ENCODE data around the gene TBC1D2B. TPM values are rescaled to one million over a fixed set of nuclear protein-coding genes. Genes with fewer than 3 reads are reported as not detected.

TBC1D2B gene
- total RNA-seq, 2 donors from 2014 or later, result 35.6 to 42.3 TPM

DNA sequence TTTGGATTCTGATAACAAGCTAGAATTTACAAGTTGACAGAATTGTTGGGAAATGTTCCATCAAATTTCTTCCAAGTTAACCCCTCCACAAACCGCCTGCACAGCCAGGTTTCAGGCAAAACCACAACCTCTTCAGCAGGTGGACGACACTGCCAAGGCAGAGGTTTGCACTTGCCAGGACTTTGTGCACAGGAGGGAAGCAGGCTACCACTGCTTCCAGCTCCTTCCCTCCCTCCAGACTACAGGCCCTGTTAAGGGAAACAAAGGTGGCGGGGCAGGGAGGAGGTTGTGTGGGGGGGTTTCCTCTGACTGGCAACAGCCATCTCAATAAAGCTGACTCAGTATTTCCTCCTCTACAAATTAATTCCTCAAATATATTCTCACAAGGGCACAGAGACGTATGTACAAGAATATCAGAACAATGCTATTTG is 42.2 kb downstream of the TBC1D2B start:
- no peak for TF ChIP-seq CTCF (IDR thresholded peaks at IDR 0.05)
- TF ChIP-seq POLR2A (IDR thresholded peaks at IDR 0.05), result no peak
- Histone ChIP-seq H3K9me3 (no peaks in the 10 kb centered on the region), H3K4me1 (peaks cover 34% of the 10 kb centered on the region), H3K4me3 (no peak overlapping the region), H3K27ac (peak overlapping the region; percentile 57 to 74 (median 64)), H3K27me3 (no peaks in the 10 kb centered on the region), H3K36me3 (replicated peaks in 1 of 2; ENCODE audit: insufficient read depth in 1 of 2, low read depth in 2 of 2) (no peaks in the 10 kb centered on the region)
- 24 to 40% methylated on average over 4 of the region's 4 CpGs for WGBS, 2 donors
- ATAC-seq (peak; percentile 55), DNase-seq (peak in 3 of 4 donors; percentile 36 to 48 (median 48))
- intact Hi-C loops (cut with DNase I), result no loop called here

DNA sequence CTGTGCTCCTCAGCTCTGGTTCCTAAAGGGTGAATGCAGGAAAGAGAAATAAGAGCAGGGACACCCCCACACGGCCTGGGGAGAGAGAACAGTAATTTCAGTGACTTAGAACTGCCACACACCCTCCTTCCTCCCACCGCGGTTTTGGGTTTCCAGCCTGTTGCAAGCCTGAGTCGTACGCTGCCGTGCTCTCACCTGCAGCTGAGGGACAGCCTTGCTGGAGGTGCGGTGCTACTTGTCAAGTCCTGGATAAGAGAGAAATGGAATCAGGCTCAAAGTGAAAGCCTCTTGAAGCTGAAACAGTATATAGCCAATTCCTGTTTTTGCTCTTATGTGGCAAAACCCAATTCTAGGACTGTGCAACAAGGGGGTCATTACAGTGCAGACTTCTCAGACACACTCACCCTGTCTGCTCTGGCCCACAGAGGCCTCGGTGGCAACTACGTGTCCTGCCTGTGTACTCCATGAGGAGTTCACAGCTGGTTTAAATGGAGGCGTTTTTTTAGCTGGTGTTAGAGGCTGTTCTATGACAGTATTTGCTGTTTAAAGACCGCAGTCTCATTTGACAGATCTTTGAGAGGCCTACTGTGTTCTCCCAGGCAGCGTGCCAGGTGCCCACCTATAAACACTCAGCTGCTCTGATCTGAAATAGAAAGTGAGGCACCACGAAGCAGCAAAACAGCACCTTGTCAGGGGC is 42.9 kb downstream of the TBC1D2B start:
- no peaks in the 10 kb centered on the region for H3K27me3 ChIP-seq
- H3K36me3 ChIP-seq (replicated peaks in 1 of 2; ENCODE audit: insufficient read depth in 1 of 2, low read depth in 2 of 2), result peaks cover 0 to 3% of the 10 kb centered on the region in 2 donors
- H3K9me3 ChIP-seq, result no peaks in the 10 kb centered on the region
- peak; percentile 60 for ATAC-seq
- intact Hi-C loops (cut with DNase I), result no loop called here
- 12 to 17% methylated on average over 12 to 13 of the region's 13 CpGs for WGBS, 2 donors
- H3K27ac ChIP-seq, result peak overlapping the region; percentile 57 to 74 (median 64)
- no peak overlapping the region for H3K4me3 ChIP-seq
- peaks cover 34% of the 10 kb centered on the region for H3K4me1 ChIP-seq
- TF ChIP-seq POLR2A (IDR thresholded peaks at IDR 0.05) (no peak), CTCF (IDR thresholded peaks at IDR 0.05) (no peak)
- DNase-seq, result peak; percentile 46 to 68 (median 62)

GRCh38 chr15:78033864-78034263 is 43.6 kb downstream of the TBC1D2B start:
- no peak for ATAC-seq
- DNase-seq, result peak in 2 of 4 donors; percentile 34 to 41
- H3K36me3 ChIP-seq (replicated peaks in 1 of 2; ENCODE audit: insufficient read depth in 1 of 2, low read depth in 2 of 2), result peaks cover 0 to 7% of the 10 kb centered on the region in 2 donors
- TF ChIP-seq POLR2A (IDR thresholded peaks at IDR 0.05) (no peak), CTCF (IDR thresholded peaks at IDR 0.05) (no peak)
- WGBS, 2 donors, result 57 to 75% methylated on average over 6 of the region's 6 CpGs
- H3K27me3 ChIP-seq, result no peaks in the 10 kb centered on the region
- H3K4me1 ChIP-seq, result peaks cover 34% of the 10 kb centered on the region
- H3K9me3 ChIP-seq, result no peaks in the 10 kb centered on the region
- intact Hi-C loops (cut with DNase I), result no loop called here
- no peak overlapping the region for H3K4me3 ChIP-seq
- H3K27ac ChIP-seq, result peak overlapping the region in 3 of 4 donors; percentile 57 to 74 (median 72)

- peak overlapping the region in 1 of 4 donors; percentile 50 for H3K27ac ChIP-seq
- H3K36me3 ChIP-seq (replicated peaks in 1 of 2; ENCODE audit: insufficient read depth in 1 of 2, low read depth in 2 of 2), result peaks cover 0 to 7% of the 10 kb centered on the region in 2 donors
- H3K4me1 ChIP-seq, result peaks cover 34% of the 10 kb centered on the region
- intact Hi-C loops (cut with DNase I), result no loop called here
- H3K4me3 ChIP-seq, result no peak overlapping the region
- ATAC-seq (no peak), DNase-seq (no peak)
- H3K9me3 ChIP-seq, result no peaks in the 10 kb centered on the region
- WGBS, 2 donors, result 80 to 97% methylated on average over 4 of the region's 4 CpGs
- no peaks in the 10 kb centered on the region for H3K27me3 ChIP-seq
- TF ChIP-seq CTCF (IDR thresholded peaks at IDR 0.05) (no peak), POLR2A (IDR thresholded peaks at IDR 0.05) (no peak)
Observed at GRCh38 chr15:78032671-78033070, 44.8 kb downstream of the TBC1D2B start.

- no peak for TF ChIP-seq CTCF (IDR thresholded peaks at IDR 0.05)
- no peak for TF ChIP-seq POLR2A (IDR thresholded peaks at IDR 0.05)
- Histone ChIP-seq H3K27ac (peak overlapping the region in 2 of 4 donors; percentile 23 to 50), H3K27me3 (no peaks in the 10 kb centered on the region), H3K4me3 (no peak overlapping the region), H3K9me3 (no peaks in the 10 kb centered on the region), H3K36me3 (replicated peaks in 1 of 2; ENCODE audit: insufficient read depth in 1 of 2, low read depth in 2 of 2) (peaks cover 0 to 9% of the 10 kb centered on the region in 2 donors), H3K4me1 (peaks cover 9% of the 10 kb centered on the region)
- intact Hi-C loops (cut with DNase I), result no loop called here
- DNase-seq, result no peak
- 85 to 90% methylated on average over 2 of the region's 2 CpGs for WGBS, 2 donors
- ATAC-seq, result no peak
Observed at GRCh38 chr15:78024883-78025282, 52.6 kb downstream of the TBC1D2B start.

Data from body of pancreas (tissue), 4 donors.